SW 1271 (cell line): ENCODE results near the gene MINPP1.
"Not testable (repeated sequence)": the region's sequence is repeated elsewhere in the genome, so short reads cannot be mapped to it uniquely, and the experiment has no call there.

Experiments
- DNase-seq, 2 experiments: peaks; one replicate each; lab custom pipeline; 2025; lab: John Stamatoyannopoulos, UW

The MINPP1 gene

GRCh38 chr10:87504640-87505365, at the start of gene MINPP1:
TSS of gene MINPP1 (plus strand) at chr10:87504893. CDS start at chr10:87504916, 23 bp downstream.
- peak; percentile 10 to 70 for DNase-seq

- DNase-seq, result not testable (repeated sequence)
These were observed 48.0 kb upstream of the MINPP1 start for GRCh38 chr10:87456586-87457220.

- DNase-seq, result not testable (repeated sequence)
These were observed 42.9 kb upstream of the MINPP1 start for GRCh38 chr10:87461751-87462150.

GRCh38 chr10:87466849-87467248, 37.8 kb upstream of the MINPP1 start:
- DNase-seq, result not testable (repeated sequence)

- not testable (repeated sequence) for DNase-seq
These were observed 16.0 kb upstream of the MINPP1 start for GRCh38 chr10:87488733-87489132.

- DNase-seq, result not testable (repeated sequence)
These were observed 14.4 kb upstream of the MINPP1 start for GRCh38 chr10:87490285-87490684.

- not testable (repeated sequence) for DNase-seq
These were observed 12.2 kb upstream of the MINPP1 start for GRCh38 chr10:87492450-87492849.

GRCh38 chr10:87495446-87495845, 9.2 kb upstream of the MINPP1 start:
- not testable (repeated sequence) for DNase-seq

- DNase-seq, result not testable (repeated sequence)
These were observed 7.3 kb upstream of the MINPP1 start for GRCh38 chr10:87497386-87497785.

GRCh38 chr10:87498106-87498789, 6.4 kb upstream of the MINPP1 start:
- DNase-seq, result not testable (repeated sequence)

GRCh38 chr10:87500646-87501048, 4.0 kb upstream of the MINPP1 start:
- DNase-seq, result no peak

GRCh38 chr10:87503401-87503800, 1.3 kb upstream of the MINPP1 start:
- no peak for DNase-seq

- DNase-seq, result no peak
These were observed 807 bp upstream of the MINPP1 start for GRCh38 chr10:87503886-87504285.

GRCh38 chr10:87504307-87504639, 420 bp upstream of the MINPP1 start:
- peak in 1 of 2 experiments; percentile 46 for DNase-seq

GRCh38 chr10:87505366-87506111, 846 bp downstream of the MINPP1 start:
- peak in 1 of 2 experiments; percentile 49 for DNase-seq

GRCh38 chr10:87506956-87507355, 2.3 kb downstream of the MINPP1 start:
- no peak for DNase-seq

GRCh38 chr10:87507879-87508483, 3.3 kb downstream of the MINPP1 start:
- no peak for DNase-seq

GRCh38 chr10:87508837-87509236, 4.1 kb downstream of the MINPP1 start:
- no peak for DNase-seq

GRCh38 chr10:87510025-87510424, 5.3 kb downstream of the MINPP1 start:
- no peak for DNase-seq

GRCh38 chr10:87511526-87511925, 6.8 kb downstream of the MINPP1 start:
- DNase-seq, result no peak

- DNase-seq, result no peak
These were observed 14.2 kb downstream of the MINPP1 start for GRCh38 chr10:87518937-87519336.

- DNase-seq, result no peak
These were observed 14.9 kb downstream of the MINPP1 start for GRCh38 chr10:87519582-87519981.
